Stimulated activated CD4-positive, alpha-beta T cell treated with anti-CD3 and anti-CD28 coated beads, TNF-alpha, amount 100 ng/mL, for 1 hour (primary cell): ENCODE data around the gene C3orf20.
A peak's percentile ranks its signal among the peaks of the same experiment; 100 is the strongest.

Source experiments
- DNase-seq, 3 donors: peaks; one replicate each; pipeline ENCODE4 v3.0.0-alpha.2; 2020; ENCODE audit warnings: low read depth in 3 of 3, low spot score in 1 of 3

Gene C3orf20

DNA sequence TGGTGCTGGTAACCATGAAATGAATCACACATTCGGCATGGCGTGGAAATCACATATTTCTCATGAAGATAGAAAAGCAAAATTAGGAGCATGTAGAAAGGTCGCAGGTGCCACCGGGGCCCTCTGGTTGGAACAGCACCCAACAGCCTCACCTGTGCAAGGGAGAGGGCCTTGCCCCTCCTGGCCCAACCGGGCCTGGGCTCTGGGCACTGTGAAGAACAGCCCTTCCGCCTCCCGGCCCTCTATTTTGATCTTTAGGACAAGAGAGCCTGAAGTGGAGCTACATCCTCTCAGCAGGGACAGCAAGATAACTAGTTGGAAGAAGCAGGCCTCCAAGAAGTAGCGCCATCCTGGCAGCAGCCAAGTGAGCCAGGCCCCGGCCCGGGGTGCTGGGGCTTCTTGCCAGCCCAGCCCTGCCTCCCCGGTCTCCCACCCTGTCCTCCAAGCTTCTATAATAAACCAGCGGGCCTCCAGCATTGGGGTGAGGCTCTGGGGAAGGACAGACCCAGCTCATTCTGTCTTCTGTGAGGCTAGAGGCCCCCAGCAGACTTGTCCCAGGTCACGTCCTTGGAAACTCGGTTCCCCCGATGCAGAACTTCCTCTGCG, 97.7 kb downstream of the C3orf20 start:
- no peak for DNase-seq

GRCh38 chr3:14773281-14773680, 98.3 kb downstream of the C3orf20 start:
- DNase-seq = no peak

- DNase-seq = no peak
These were observed 98.8 kb downstream of the C3orf20 start for GRCh38 chr3:14773691-14774128.

GRCh38 chr3:14774431-14774830, 99.5 kb downstream of the C3orf20 start:
- no peak for DNase-seq

DNA sequence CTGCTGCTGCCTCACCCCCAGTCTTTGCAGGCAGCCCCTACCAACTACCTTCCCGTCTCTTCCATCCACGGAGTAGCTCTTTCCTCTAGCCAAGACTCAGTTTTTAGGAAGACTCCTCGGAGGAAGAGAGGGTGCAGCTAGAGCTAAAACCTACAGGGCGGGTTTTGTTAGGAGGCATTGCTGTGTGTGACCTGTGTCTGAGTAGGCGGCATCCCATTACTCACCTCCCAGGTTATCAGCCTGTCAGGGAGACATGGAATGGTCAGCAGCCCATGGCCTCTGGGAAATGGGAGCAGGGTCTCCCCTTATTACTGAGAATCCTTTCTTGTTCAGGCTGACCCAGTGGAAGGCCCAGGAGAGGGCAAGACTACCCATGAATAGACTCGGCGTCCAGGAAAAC, 100.1 kb downstream of the C3orf20 start:
- DNase-seq = no peak

DNA sequence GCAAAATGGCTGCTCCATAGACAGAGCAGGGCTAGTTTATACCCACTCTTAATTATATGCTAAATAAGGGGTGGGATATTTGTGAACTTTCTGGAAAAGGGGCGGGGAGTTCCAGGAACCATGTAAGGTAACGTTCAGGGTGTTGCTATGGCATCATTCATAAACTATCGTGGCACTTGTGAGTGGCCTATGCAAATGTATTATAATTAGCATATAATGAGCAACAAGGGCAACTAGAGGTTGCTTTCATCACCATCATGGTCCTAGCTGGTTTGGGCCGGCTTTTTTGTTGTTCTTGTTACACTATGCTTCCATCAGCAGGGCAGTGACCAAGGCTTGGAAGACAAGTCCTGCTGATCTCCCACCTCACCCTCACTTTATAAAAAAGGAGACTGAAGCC, 100.6 kb downstream of the C3orf20 start:
- DNase-seq = no peak

- DNase-seq = no peak
These were observed 104.2 kb downstream of the C3orf20 start for GRCh38 chr3:14779069-14779685.

DNA sequence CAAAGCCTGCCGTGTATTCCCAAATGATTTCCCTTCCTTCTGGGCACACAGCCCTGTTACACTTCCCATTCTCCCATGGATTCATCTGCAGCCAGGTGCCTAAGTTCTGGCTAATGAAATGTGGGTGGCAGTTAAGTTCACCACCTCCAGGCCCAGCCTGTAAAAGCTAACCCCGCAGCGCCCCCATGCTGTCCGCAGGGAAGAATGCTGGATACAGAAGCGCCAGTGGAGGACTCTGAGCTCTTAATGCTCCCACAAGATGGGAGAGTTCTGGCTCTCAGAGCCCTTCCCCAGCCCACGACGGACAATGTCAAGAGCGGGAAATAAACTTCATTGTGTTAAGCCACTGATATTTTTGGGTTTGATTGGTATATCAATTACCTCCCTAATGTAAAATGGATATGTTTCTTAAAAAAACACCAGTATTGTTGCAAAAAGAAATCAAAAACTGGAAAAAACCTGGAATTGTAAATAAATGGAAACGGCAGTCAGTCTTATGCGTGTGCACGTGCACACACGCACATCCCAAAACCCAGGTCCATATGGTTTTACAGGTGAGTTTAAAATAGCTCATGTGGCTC, 106.1 kb downstream of the C3orf20 start:
- no peak for DNase-seq

DNA sequence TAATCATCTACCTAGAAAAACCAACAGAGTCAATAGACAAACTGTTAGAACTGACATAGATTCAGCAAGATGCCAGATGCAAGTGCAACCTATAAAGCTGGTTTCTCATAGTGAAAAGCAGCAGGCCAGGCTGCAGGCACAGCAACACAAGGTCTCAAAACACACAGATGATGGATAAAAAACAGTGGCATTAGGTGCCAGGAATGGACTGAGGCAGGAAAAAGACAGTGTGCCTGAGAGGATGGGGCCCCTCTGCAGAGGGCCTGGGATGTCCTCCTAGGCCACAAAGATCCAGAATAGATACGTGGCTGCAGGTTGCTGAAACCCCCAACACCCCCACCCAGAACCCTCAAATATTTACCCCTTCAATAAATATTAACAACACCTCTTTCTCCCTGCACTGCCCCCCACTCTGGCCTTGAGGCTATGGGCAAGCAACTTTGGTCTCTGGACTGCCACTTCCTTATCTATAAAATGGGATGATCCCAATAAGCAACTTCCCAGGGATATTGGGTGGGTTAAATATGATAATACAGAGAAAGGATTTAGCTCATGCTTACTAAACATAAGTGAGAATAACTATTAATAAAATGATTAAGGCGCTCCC, 108.6 kb downstream of the C3orf20 start:
- DNase-seq = no peak

DNA sequence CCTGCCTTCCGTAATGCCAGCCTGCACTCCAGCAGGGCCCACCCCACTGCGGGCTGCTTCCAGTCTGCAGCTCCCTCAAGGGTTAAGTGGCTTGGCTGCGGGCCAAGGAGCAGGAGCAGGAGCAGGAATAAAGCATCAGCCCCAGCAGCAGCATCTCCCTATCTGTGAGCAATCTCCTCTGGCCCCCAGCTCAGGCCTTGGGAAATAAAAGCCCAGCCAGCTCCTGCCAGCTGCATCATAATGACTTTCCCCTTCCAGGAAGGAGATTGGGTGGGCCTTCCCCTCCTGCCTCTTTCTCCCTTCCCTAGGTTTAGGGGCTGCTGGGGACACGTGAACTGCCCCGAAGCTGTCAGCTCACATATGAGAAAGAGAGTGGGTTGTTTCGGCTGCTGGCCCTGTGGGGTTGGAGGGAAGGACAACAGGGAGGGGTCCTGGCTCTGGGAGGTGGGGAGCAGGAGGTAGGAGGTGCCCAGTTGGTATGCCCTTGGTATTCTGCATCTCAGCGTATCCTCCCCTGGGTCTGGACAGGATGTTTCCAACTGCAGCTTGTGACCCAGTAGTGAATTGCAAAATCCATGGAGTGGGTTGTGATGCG, 109.2 kb downstream of the C3orf20 start:
- DNase-seq = no peak

DNA sequence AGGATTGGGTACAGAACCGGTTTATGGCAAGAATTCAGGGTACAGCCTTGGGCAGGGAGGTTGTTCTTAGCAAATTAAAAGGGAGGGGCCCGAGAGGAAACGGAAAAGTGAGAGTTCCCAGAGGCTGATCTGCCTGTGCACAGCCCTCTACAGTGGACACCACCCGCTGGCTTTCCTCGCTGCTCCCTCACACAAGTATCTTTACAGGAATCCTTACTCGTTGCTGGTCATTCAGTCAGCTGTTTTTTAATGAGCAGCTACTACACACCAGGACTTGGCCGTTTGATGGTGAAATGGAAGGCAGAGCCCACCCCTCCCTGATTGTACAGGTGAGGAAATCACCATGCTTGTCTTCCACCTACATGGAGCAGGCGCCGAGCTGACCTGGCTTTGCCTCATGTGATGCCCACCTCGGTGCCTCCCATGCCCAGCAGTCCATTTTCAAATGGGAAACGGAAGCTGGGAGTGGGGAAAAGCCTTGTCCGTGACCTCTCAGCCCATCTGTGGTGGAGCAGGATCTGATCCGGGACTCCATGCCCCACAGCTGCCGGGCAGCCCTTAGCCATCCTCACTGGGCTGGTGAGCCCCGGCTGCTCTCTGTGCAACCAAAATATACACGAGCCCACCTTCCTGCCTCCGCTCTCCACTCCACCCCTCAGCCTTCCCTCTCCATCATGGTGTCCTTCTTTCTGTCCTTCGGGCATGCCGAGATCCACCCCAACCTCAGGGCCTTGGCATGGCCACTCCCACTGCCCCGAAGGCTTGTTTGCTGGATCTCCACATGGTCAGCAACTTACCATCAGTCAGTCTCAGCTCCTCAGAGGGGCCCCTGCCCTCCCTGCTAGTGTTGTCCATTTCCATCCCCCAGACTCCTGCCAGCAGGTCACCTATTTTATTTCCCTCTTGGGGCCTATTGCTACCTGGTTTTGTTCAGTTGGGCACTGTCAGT, 110.5 kb downstream of the C3orf20 start:
- DNase-seq = no peak

- no peak for DNase-seq
These were observed 111.4 kb downstream of the C3orf20 start for GRCh38 chr3:14786369-14786768.

GRCh38 chr3:14787630-14788029, 112.7 kb downstream of the C3orf20 start:
- no peak for DNase-seq

- DNase-seq = no peak
These were observed 113.7 kb downstream of the C3orf20 start for GRCh38 chr3:14788644-14789043.

- DNase-seq = no peak
These were observed 114.3 kb downstream of the C3orf20 start for GRCh38 chr3:14789221-14789620.

GRCh38 chr3:14789640-14790285, 114.8 kb downstream of the C3orf20 start:
- DNase-seq = no peak

DNA sequence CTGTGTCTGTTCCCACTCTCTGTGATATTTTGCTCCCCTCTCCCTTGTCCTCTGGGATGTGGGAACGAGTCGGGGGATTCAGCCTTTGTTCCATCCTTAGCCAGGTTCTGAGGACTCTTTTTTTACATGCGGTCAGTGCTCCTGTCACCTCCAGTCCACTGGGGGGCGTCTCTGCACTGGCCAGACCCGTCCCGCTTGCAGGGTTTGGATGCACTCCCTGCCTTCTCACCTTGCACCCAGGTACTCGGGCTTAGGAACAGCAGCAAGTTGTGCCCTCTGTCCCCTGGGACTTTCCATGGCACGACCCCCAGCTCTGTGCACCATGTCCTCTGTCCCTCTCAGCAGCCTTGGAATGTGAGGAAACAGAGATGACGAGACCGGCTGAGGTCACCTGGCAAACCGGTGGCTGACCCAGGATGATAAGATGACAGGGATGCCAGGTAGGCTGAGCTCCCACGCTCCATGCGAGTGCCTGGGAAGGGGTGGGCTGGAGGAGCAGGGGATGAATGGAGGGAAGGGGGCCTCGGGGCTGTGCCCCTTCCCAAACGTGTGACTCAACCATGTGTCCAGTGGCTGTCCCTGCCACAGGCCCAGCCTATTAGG, 116.5 kb downstream of the C3orf20 start:
- DNase-seq = peak; percentile 6 to 11 (median 8)

GRCh38 chr3:14792691-14793121, 117.8 kb downstream of the C3orf20 start:
- DNase-seq = no peak

GRCh38 chr3:14793126-14793857, 118.4 kb downstream of the C3orf20 start:
- no peak for DNase-seq
